NCI-H2196 (cell line): Measurements from ENCODE around the gene IRAK1.

Source experiments
- DNase-seq: peaks from one replicate; lab custom pipeline; 2025; ENCODE audit not compliant: unreplicated experiment; lab: John Stamatoyannopoulos, UW

IRAK1 gene

DNA sequence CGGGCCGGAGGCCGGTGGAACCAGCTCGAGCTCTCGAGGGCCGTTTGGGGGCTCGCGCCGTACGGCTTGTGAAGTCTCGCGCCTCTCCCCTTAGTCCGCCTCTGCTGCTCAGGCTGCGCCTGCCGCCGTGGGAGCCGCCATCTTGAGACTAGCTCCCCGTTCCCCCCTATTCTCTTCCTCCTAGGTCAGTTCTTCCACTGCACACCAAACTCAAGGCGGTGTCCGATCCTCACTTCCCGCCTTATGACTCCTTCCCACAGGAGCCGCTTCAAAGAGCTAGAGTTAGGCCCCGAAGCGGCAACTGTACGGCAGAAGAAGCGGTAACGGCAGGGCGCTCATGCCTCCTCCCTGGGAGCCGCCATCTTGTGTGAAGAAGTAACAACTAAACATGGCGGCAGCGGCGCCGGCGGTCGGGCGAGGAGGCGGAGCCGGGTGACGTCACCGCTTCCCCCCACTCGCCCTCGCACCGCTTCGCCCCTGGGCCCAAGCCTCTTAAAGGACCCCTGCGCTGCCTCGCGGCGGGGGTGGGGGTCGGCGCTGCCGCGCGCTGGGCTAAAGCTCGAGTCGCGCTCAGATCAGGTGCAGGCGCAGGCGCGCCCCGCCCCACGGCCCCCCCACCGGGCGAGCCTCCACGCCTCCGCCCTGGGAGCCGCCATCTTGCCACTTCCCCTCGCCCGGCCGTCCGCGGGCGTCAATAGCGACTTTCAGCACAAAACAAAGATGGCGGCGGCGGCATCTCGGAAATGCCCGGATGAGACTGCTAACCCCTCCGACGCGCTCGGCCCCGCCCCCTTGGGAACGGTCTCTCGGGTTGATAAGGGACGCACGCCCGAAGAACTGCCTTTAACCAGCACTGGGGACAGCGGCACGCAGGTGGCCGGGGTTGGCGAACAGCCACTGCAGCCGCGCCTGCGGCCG, 48.0 kb downstream of the IRAK1 start, which contains the start of gene HCFC1:
Gene HCFC1 (minus strand): TSS at position 369 of the 918 bp plus-strand sequence. CDS start 978 bp downstream, outside the sequence.
- peak; percentile 82 for DNase-seq

- DNase-seq: peak; percentile 76
These were observed 48.6 kb downstream of the IRAK1 start for GRCh38 chrX:153971124-153971449.

GRCh38 chrX:153970357-153971123, 49.2 kb downstream of the IRAK1 start:
- DNase-seq: peak; percentile 30

- no peak for DNase-seq
These were observed 49.8 kb downstream of the IRAK1 start for GRCh38 chrX:153969904-153970356.

GRCh38 chrX:153969125-153969903, 50.4 kb downstream of the IRAK1 start:
- DNase-seq: no peak

DNA sequence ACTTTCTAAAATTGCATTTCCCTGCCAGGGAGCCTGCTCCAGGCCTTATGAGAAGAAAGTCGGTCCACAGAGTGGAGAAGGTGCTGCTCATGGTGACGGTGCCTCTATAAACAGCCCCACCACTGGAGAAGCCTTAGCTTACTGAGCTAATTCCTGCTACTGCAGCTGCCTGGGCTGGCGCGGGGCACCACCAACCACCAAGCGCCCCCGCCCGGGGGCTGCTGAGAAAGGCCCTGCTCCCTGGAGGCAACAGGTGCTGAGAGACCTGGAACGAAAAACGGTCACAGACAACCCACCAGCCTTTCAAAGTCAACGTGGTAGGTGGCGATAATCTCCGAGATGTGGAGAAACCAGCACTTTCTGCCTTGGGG, 51.0 kb downstream of the IRAK1 start:
- DNase-seq: no peak

- no peak for DNase-seq
These were observed 51.4 kb downstream of the IRAK1 start for GRCh38 chrX:153968255-153968654.

DNA sequence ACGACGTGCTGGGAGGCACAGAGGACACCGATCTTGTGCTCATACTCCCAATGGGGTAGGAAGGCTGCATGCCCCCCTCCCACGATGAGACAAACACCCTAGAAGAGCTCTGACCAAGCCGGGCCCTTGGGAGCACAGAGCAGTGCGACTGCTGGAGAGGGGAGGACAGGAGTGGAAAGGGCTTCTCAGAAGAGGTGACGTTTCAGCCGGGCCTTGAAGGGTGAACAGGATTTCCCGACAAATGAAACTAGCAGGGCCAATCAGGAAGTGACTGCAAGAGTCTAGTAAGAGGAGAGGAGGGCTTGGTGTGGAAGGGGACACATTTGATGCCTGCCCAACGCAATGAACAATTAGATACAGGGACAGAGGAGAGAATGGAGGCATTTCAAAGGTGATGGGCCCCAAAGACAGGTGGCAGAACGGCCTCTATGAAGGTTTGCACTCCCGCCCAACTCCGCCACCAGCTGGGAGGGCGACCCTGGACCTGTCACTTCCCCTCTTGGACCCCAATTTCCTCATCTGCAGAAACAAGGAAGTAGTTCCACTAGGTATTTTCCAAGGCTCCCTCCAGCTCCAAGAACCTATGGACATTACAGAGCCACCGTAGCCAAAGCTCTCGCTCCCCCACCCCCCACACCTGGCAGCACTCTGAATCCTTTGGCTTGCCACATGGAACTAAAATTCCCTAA, 52.0 kb downstream of the IRAK1 start:
- DNase-seq: no peak

DNA sequence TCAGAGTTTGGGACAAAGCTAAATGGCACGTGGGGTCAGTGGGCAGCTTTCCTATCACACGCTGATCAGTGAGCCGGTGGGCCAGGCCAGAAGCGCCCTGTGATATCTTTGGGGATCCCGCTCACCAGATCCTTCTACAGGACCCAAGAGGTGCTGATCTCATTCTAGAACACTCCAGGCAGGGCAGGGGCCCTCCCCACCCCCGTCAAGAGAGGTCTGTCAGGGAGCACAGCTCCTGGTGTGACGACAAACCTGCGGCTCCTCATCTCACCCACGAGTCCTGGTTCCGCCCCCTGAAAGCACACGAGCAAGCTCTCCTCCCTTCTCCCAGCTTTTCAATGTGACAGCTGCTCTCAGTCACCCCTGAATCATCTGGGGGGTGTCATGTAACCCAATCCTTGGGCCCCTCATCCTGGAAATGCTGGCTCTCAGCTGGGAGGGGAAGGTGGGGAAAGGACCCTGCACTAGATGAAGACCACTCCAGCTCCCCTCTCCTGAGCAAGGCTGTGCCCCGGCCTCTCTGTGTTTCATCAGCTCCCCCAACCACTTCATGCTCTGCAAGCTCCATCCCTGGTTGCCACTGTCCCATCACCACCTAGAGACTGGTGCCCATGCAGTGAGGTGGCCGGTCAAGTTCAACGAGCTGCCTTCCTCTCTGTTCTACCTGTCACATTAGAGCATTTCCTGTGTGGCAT, 52.7 kb downstream of the IRAK1 start:
- DNase-seq: no peak

- no peak for DNase-seq
These were observed 53.4 kb downstream of the IRAK1 start for GRCh38 chrX:153966283-153966688.

- DNase-seq: no peak
These were observed 54.3 kb downstream of the IRAK1 start for GRCh38 chrX:153965406-153965805.

- DNase-seq: no peak
These were observed 55.6 kb downstream of the IRAK1 start for GRCh38 chrX:153964105-153964504.

DNA sequence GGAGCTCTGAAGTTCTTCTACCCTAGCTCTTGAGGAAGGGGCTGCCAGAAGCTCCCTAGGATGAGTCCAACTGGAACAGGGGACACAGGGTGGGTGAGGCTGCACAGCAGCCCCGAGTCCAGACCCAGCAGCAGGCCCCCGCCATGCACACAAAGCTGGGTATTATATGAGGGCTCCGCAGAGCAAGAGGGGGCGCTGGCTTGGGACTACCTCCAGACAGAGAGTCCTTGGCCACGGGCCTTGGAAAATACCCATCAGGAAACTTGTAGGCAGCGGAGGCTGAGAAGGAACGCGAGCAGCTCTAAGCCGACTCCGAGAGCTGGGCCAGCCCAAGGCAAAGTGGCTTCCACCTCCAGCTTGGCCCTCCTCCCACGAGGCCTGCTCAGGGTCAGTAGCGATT, 56.2 kb downstream of the IRAK1 start:
- no peak for DNase-seq

DNA sequence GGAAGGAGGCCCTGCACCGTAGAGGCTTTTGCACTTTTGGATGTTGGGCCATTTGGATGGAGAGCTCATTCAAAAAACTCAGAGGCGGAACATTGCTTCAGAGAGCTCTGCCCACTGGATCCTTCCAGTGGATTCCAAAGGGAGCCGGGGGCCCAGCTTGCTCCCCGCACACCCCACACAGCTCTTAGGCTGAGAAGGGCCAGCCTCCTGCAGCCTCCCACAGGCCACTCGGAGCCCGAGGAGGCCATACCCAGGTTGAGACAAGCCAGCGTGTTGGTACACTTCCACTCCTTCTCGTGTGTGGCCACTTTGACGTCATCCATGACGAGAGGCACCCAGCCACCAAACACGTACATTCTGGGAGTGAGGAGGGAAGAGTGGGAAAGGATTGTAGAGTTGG, 58.4 kb downstream of the IRAK1 start:
- DNase-seq: no peak

GRCh38 chrX:153960786-153961185, 58.9 kb downstream of the IRAK1 start:
- no peak for DNase-seq
